ENCODE measurements around the gene OR6M1. TPM values are rescaled to one million over a fixed set of nuclear protein-coding genes. Genes with fewer than 3 reads are reported as not detected.

The OR6M1 gene
- total RNA-seq, 4 donors from 2014 or later = not detected

- Histone ChIP-seq H3K36me3 (no peaks in the 10 kb centered on the region), H3K27me3 (no peaks in the 10 kb centered on the region), H3K27ac (no peak overlapping the region), H3K4me3 (no peak overlapping the region), H3K4me1 (no peaks in the 10 kb centered on the region), H3K9me3 (no peaks in the 10 kb centered on the region)
- TF ChIP-seq POLR2A (IDR thresholded peaks at IDR 0.05) (no peak), EP300 (IDR thresholded peaks at IDR 0.05) (no peak), POLR2AphosphoS5 (IDR thresholded peaks at IDR 0.05) (no peak), CTCF (IDR thresholded peaks at IDR 0.05) (no peak)
- WGBS = 78% methylated on average over 4 of the region's 4 CpGs
- no peak for DNase-seq (ENCODE audit: low spot score in 2 of 2)
Observed at GRCh38 chr11:123798079-123798478, 8.1 kb downstream of the OR6M1 start.

GRCh38 chr11:123797541-123797940 lies 8.6 kb downstream of the OR6M1 start:
- TF ChIP-seq CTCF (IDR thresholded peaks at IDR 0.05) = no peak
- no peak for TF ChIP-seq EP300 (IDR thresholded peaks at IDR 0.05)
- TF ChIP-seq POLR2A (IDR thresholded peaks at IDR 0.05) = no peak
- TF ChIP-seq POLR2AphosphoS5 (IDR thresholded peaks at IDR 0.05) = no peak
- WGBS = 72% methylated on average over 10 of the region's 10 CpGs

GRCh38 chr11:123797114-123797513 lies 9.0 kb downstream of the OR6M1 start:
- no peaks in the 10 kb centered on the region for H3K4me1 ChIP-seq
- DNase-seq (ENCODE audit: low spot score in 2 of 2) = no peak
- no peak overlapping the region for H3K4me3 ChIP-seq
- 54% methylated on average over 4 of the region's 4 CpGs for WGBS
- no peak overlapping the region for H3K27ac ChIP-seq
- H3K36me3 ChIP-seq = no peaks in the 10 kb centered on the region
- no peak for TF ChIP-seq CTCF (IDR thresholded peaks at IDR 0.05)
- no peaks in the 10 kb centered on the region for H3K9me3 ChIP-seq
- H3K27me3 ChIP-seq = no peaks in the 10 kb centered on the region

More at GRCh38 chr11:123797541-123797940, 8.6 kb downstream of the OR6M1 start:
- DNase-seq (ENCODE audit: low spot score in 2 of 2) = no peak
- H3K9me3 ChIP-seq = no peaks in the 10 kb centered on the region
- H3K4me1 ChIP-seq = no peaks in the 10 kb centered on the region
- H3K4me3 ChIP-seq = no peak overlapping the region
- no peak overlapping the region for H3K27ac ChIP-seq
- H3K36me3 ChIP-seq = no peaks in the 10 kb centered on the region
- no peaks in the 10 kb centered on the region for H3K27me3 ChIP-seq

GRCh38 chr11:123796226-123796625 lies 9.9 kb downstream of the OR6M1 start:
- 91% methylated on average over 1 of the region's 1 CpG for WGBS
- no peak for TF ChIP-seq POLR2A (IDR thresholded peaks at IDR 0.05)

GRCh38 chr11:123783536-123783935 lies 22.6 kb downstream of the OR6M1 start:
- Histone ChIP-seq H3K27me3 (no peaks in the 10 kb centered on the region), H3K36me3 (no peaks in the 10 kb centered on the region), H3K9me3 (no peaks in the 10 kb centered on the region), H3K4me1 (no peaks in the 10 kb centered on the region), H3K4me3 (no peak overlapping the region), H3K27ac (no peak overlapping the region)
- TF ChIP-seq POLR2AphosphoS5 (IDR thresholded peaks at IDR 0.05) = no peak
- TF ChIP-seq POLR2A (IDR thresholded peaks at IDR 0.05) = no peak
- TF ChIP-seq EP300 (IDR thresholded peaks at IDR 0.05) = no peak
- no peak for TF ChIP-seq CTCF (IDR thresholded peaks at IDR 0.05)
- 69% methylated on average over 1 of the region's 1 CpG for WGBS
- no peak for DNase-seq (ENCODE audit: low spot score in 2 of 2)

More at GRCh38 chr11:123796226-123796625, 9.9 kb downstream of the OR6M1 start:
- DNase-seq (ENCODE audit: low spot score in 2 of 2) = no peak
- no peaks in the 10 kb centered on the region for H3K27me3 ChIP-seq
- no peak overlapping the region for H3K27ac ChIP-seq
- no peak overlapping the region for H3K4me3 ChIP-seq
- no peaks in the 10 kb centered on the region for H3K36me3 ChIP-seq
- H3K9me3 ChIP-seq = no peaks in the 10 kb centered on the region
- H3K4me1 ChIP-seq = no peaks in the 10 kb centered on the region

GRCh38 chr11:123778511-123778910 lies 27.6 kb downstream of the OR6M1 start:
- no peak for DNase-seq (ENCODE audit: low spot score in 2 of 2)
- H3K4me1 ChIP-seq = no peaks in the 10 kb centered on the region
- H3K36me3 ChIP-seq = no peaks in the 10 kb centered on the region
- no peaks in the 10 kb centered on the region for H3K27me3 ChIP-seq
- no peak for TF ChIP-seq POLR2A (IDR thresholded peaks at IDR 0.05)
- TF ChIP-seq EP300 (IDR thresholded peaks at IDR 0.05) = no peak
- no peak for TF ChIP-seq CTCF (IDR thresholded peaks at IDR 0.05)
- no peak for TF ChIP-seq POLR2AphosphoS5 (IDR thresholded peaks at IDR 0.05)
- H3K9me3 ChIP-seq = no peaks in the 10 kb centered on the region
- no peak overlapping the region for H3K27ac ChIP-seq
- no peak overlapping the region for H3K4me3 ChIP-seq
- 65% methylated on average over 1 of the region's 1 CpG for WGBS
